Measurements from ENCODE around the gene MMGT1. TPM values are rescaled to one million over a fixed set of nuclear protein-coding genes. Genes with fewer than 3 reads are reported as not detected.

MMGT1 gene
- total RNA-seq, 1 donor from 2014 or later, result 22.0 TPM

- no peak overlapping the region for H3K9ac ChIP-seq (ENCODE audit: low read length)
- no peaks in the 10 kb centered on the region for H3K27me3 Mint-ChIP-seq (ENCODE audit: low read depth, unreplicated experiment)
- H3K27ac Mint-ChIP-seq (ENCODE audit: unreplicated experiment), result no peak overlapping the region
- no peak overlapping the region for H3K27ac ChIP-seq (ENCODE audit: low read depth, low read length)
- no peaks in the 10 kb centered on the region for H3K79me2 ChIP-seq (ENCODE audit: insufficient read depth, low read length)
- no peaks in the 10 kb centered on the region for H3K9me3 ChIP-seq (ENCODE audit: insufficient read depth, low read depth, low read length)
- no peaks in the 10 kb centered on the region for H3K4me1 ChIP-seq (ENCODE audit: insufficient read depth, low read length)
- H3K36me3 Mint-ChIP-seq (ENCODE audit: low read depth, unreplicated experiment), result peaks cover 9% of the 10 kb centered on the region
- H3K4me2 ChIP-seq (ENCODE audit: low read length), result no peak overlapping the region
- TF ChIP-seq CTCF (IDR thresholded peaks at IDR 0.05; ENCODE audit: insufficient read depth, low read depth, low read length), result no peak
- no peak for TF ChIP-seq EZH2 (IDR thresholded peaks at IDR 0.05; ENCODE audit: insufficient read depth, low read length)
- H3K27me3 ChIP-seq (ENCODE audit: insufficient read depth, low read length), result no peaks in the 10 kb centered on the region
- H3K9me3 Mint-ChIP-seq (ENCODE audit: unreplicated experiment), result no peaks in the 10 kb centered on the region
- H3K4me3 ChIP-seq (ENCODE audit: insufficient read depth, low read depth, low read length), result no peak overlapping the region
- H2AFZ ChIP-seq (ENCODE audit: low read depth, low read length), result no peak overlapping the region
- H3K4me3 Mint-ChIP-seq (ENCODE audit: unreplicated experiment), result no peak overlapping the region
- FAIRE-seq (no peak), DNase-seq (ENCODE audit: low read depth) (no peak)
- H4K20me1 ChIP-seq (ENCODE audit: insufficient read depth, low read length), result no peaks in the 10 kb centered on the region
- no peaks in the 10 kb centered on the region for H3K4me1 Mint-ChIP-seq (ENCODE audit: low read depth, unreplicated experiment)
- H3K36me3 ChIP-seq (ENCODE audit: insufficient read depth, low read length), result no peaks in the 10 kb centered on the region
These were observed 45.4 kb upstream of the MMGT1 start for GRCh38 chrX:136019226-136019625.

DNA sequence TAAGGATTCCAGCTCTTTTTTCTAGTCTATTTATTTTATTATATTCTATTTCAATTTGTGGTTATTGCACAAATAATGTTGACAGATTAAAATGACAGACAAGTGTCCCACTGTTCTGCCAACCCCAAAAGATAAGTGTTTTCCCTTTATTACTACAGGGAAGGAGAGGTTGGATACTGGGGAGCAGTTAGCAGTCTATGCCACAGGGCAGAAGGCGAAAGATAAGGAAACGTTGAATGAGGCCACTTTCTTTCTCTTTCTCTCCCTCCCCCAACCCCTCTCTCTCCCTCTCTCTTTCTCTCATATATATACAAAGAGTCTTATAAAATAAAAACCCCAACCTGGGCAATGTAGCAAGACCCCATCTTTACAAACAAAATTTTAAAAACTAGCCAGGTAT lies 43.1 kb upstream of the MMGT1 start:
- Mint-ChIP-seq H3K27me3 (ENCODE audit: low read depth, unreplicated experiment) (no peaks in the 10 kb centered on the region), H3K9me3 (ENCODE audit: unreplicated experiment) (no peaks in the 10 kb centered on the region), H3K36me3 (ENCODE audit: low read depth, unreplicated experiment) (peaks cover 9% of the 10 kb centered on the region), H3K4me1 (ENCODE audit: low read depth, unreplicated experiment) (no peaks in the 10 kb centered on the region), H3K4me3 (ENCODE audit: unreplicated experiment) (no peak overlapping the region), H3K27ac (ENCODE audit: unreplicated experiment) (no peak overlapping the region)
- TF ChIP-seq CTCF (IDR thresholded peaks at IDR 0.05; ENCODE audit: insufficient read depth, low read depth, low read length) (no peak), EZH2 (IDR thresholded peaks at IDR 0.05; ENCODE audit: insufficient read depth, low read length) (no peak)
- Histone ChIP-seq H3K4me3 (ENCODE audit: insufficient read depth, low read depth, low read length) (no peak overlapping the region), H3K4me1 (ENCODE audit: insufficient read depth, low read length) (no peaks in the 10 kb centered on the region), H4K20me1 (ENCODE audit: insufficient read depth, low read length) (no peaks in the 10 kb centered on the region), H3K27me3 (ENCODE audit: insufficient read depth, low read length) (no peaks in the 10 kb centered on the region), H3K79me2 (ENCODE audit: insufficient read depth, low read length) (no peaks in the 10 kb centered on the region), H3K27ac (ENCODE audit: low read depth, low read length) (no peak overlapping the region), H3K9me3 (ENCODE audit: insufficient read depth, low read depth, low read length) (no peaks in the 10 kb centered on the region), H3K36me3 (ENCODE audit: insufficient read depth, low read length) (peaks cover 3% of the 10 kb centered on the region), H3K4me2 (ENCODE audit: low read length) (no peak overlapping the region), H3K9ac (ENCODE audit: low read length) (no peak overlapping the region), H2AFZ (ENCODE audit: low read depth, low read length) (no peak overlapping the region)
- FAIRE-seq (no peak), DNase-seq (ENCODE audit: low read depth) (no peak)

DNA sequence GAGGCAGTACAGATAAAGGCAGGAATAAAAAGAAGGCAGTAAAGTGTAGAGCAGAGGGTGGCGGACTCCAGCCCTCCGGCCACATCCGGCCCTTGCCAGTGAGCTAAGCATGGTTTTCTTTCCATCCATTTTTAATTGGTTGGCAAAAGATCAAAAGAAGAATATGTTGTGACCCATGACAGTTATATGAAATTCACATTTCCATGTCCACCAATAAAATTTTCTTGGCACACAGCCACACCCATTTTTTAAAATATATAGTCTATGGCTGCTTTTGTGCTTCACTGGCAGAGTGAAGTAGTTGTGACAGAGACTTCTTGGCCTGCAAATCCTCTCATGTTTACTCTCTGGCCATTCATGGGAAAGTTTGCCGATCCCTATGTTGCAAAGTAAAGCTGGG lies 41.2 kb upstream of the MMGT1 start:
- no peak overlapping the region for H3K4me2 ChIP-seq (ENCODE audit: low read length)
- no peaks in the 10 kb centered on the region for H4K20me1 ChIP-seq (ENCODE audit: insufficient read depth, low read length)
- TF ChIP-seq CTCF (IDR thresholded peaks at IDR 0.05; ENCODE audit: insufficient read depth, low read depth, low read length) (no peak), EZH2 (IDR thresholded peaks at IDR 0.05; ENCODE audit: insufficient read depth, low read length) (no peak)
- DNase-seq (ENCODE audit: low read depth), result no peak
- no peak overlapping the region for H3K9ac ChIP-seq (ENCODE audit: low read length)
- Mint-ChIP-seq H3K36me3 (ENCODE audit: low read depth, unreplicated experiment) (peaks cover 9% of the 10 kb centered on the region), H3K27me3 (ENCODE audit: low read depth, unreplicated experiment) (no peaks in the 10 kb centered on the region), H3K27ac (ENCODE audit: unreplicated experiment) (no peak overlapping the region), H3K9me3 (ENCODE audit: unreplicated experiment) (no peaks in the 10 kb centered on the region), H3K4me1 (ENCODE audit: low read depth, unreplicated experiment) (no peaks in the 10 kb centered on the region), H3K4me3 (ENCODE audit: unreplicated experiment) (no peak overlapping the region)
- H2AFZ ChIP-seq (ENCODE audit: low read depth, low read length), result no peak overlapping the region
- H3K27me3 ChIP-seq (ENCODE audit: insufficient read depth, low read length), result no peaks in the 10 kb centered on the region
- no peak overlapping the region for H3K4me3 ChIP-seq (ENCODE audit: insufficient read depth, low read depth, low read length)
- no peak overlapping the region for H3K27ac ChIP-seq (ENCODE audit: low read depth, low read length)
- no peaks in the 10 kb centered on the region for H3K9me3 ChIP-seq (ENCODE audit: insufficient read depth, low read depth, low read length)
- H3K79me2 ChIP-seq (ENCODE audit: insufficient read depth, low read length), result no peaks in the 10 kb centered on the region
- peak; percentile 66 for FAIRE-seq
- no peaks in the 10 kb centered on the region for H3K4me1 ChIP-seq (ENCODE audit: insufficient read depth, low read length)
- peaks cover 3% of the 10 kb centered on the region for H3K36me3 ChIP-seq (ENCODE audit: insufficient read depth, low read length)

Data from astrocyte (in vitro differentiated cells and primary cell).